ENCODE results near the gene SIRT3.

SIRT3 gene

DNA sequence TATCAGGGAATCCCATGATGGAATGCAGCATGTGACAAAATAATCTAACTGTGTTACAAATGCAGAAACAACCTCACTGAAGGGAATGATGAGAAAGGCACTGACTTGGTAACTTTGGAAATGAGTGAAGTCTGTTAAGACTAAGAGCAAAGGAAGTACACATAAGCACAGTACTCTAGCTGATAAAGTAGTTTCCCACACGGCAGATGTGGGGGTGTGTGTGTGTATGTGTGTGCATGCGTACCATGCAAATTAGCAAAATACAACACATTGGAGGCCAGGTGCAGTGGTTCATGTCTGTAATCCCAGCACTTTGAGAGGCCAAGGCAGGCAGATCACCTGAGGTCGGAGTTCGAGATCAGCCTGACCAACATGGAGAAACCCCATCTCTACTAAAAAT is 25.5 kb upstream of the SIRT3 start:
- peaks cover 0 to 5% of the 10 kb centered on the region in 2 donors for H3K27me3 Mint-ChIP-seq
- H3K4me3 Mint-ChIP-seq, result no peak overlapping the region
- no peak overlapping the region for H3K27ac Mint-ChIP-seq
- peaks cover 24 to 39% of the 10 kb centered on the region in 2 donors for H3K4me1 Mint-ChIP-seq
- no peaks in the 10 kb centered on the region for H3K36me3 Mint-ChIP-seq
- H3K9me3 Mint-ChIP-seq, result peaks cover 1 to 3% of the 10 kb centered on the region in 2 donors
- DNase-seq (no peak), ATAC-seq (replicated peaks) (no peak)

DNA sequence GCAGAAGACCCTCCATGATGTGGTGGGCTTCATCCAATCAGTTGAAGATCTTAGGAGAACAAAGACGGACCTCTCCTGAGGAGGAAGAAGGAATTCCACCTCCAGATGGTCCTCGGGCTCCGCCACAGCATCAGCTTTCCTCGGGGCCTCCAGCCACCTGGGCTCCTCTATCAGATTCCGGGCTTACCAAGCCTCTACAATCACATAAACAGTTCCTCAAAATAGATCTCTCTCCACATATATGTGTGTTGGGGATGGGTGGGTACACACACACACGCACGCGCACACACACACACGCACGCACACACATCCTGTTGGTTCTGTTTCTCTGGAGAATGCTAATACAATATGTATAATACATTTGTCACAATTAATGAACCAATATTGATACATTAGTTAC is 23.3 kb upstream of the SIRT3 start:
- ATAC-seq (replicated peaks) (no peak), DNase-seq (no peak)
- Mint-ChIP-seq H3K36me3 (peaks cover 0 to 3% of the 10 kb centered on the region in 2 donors), H3K27ac (no peak overlapping the region), H3K9me3 (peaks cover 3 to 4% of the 10 kb centered on the region in 2 donors), H3K4me3 (no peak overlapping the region), H3K27me3 (peaks cover 0 to 5% of the 10 kb centered on the region in 2 donors), H3K4me1 (peaks cover 27 to 50% of the 10 kb centered on the region in 2 donors)

DNA sequence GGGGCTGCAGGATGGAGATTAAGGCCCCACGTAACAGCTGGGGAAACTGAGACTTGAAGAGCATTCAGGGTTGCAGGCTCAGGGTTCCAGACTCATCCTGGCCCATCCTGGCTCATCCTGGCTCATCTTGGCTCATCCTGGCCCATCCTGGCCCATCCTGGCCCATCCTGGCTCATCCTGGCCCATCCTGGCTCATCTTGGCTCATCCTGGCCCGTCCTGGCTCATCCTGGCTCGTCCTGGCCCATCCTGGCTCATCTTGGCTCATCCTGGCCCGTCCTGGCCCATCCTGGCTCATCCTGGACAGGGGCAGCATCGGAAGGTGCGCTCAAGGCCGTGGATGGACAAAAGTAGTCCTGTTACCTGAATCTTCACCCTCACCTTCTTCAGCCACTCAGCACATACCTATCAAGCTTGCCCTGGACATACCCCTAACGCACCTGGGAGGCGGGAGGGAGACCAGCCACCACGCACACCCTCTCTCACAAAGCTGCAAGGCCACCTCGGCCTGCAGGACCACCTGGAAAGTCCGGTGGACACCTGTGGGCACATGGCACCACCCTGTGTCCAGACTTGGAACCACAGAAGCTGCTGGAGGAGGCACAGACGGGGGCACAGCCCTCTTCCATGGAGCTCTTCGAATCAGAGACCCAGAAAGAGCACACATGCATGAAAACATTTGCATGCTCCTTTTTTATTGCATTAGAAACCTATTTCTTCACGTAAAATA is 21.8 kb upstream of the SIRT3 start:
- Mint-ChIP-seq H3K9me3 (peaks cover 3 to 4% of the 10 kb centered on the region in 2 donors), H3K27ac (peak overlapping the region; percentile 79), H3K36me3 (peaks cover 10 to 11% of the 10 kb centered on the region in 2 donors), H3K4me3 (peak overlapping the region; percentile 27 to 64), H3K27me3 (peaks cover 0 to 5% of the 10 kb centered on the region in 2 donors), H3K4me1 (peaks cover 27 to 48% of the 10 kb centered on the region in 2 donors)
- peak in 1 of 2 donors; percentile 30 for ATAC-seq (replicated peaks)
- DNase-seq, result no peak

DNA sequence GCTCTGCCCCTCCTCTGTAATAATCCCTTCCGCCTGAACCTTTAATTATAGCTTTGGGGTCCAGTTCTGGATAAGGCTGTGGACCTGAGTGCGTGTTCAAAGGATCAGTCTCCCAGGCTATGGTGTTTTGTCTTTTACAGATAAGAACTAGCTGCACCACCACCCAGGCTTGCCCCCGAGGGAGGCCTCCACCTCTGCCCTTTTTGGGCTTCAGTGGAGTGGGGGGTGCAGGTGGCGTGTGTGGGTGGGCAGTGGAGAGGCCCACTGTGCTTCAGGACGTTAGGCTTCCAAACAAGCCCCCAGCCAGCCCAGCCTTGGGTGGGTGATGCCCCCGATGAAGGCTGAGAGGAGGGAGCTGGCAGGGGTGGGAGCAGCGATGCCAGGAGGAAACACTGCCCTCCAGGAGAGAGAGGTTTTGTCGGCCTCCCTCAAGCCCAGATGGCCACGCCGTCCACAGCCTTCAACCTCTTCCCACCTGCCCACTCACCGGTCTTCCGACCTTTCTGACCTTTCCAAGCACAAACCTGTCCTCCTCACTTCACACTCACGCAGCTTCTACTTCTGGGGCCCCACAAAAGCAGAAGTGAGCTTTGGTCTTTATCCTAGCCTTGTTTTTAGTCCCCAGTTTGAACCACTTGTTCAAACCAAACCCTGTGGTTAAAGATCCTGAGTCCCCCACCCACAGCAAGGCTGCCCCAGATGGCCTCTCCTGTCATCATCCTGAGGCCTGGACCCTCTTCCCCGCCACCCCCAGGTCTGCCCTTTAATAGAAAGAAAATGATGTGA is 21.0 kb upstream of the SIRT3 start:
- Mint-ChIP-seq H3K9me3 (peaks cover 1 to 3% of the 10 kb centered on the region in 2 donors), H3K36me3 (peaks cover 16 to 19% of the 10 kb centered on the region in 2 donors), H3K27ac (peak overlapping the region; percentile 15), H3K27me3 (peaks cover 0 to 5% of the 10 kb centered on the region in 2 donors), H3K4me1 (peaks cover 26 to 40% of the 10 kb centered on the region in 2 donors), H3K4me3 (peak overlapping the region; percentile 5 to 11)
- ATAC-seq (replicated peaks) (peak; percentile 90), DNase-seq (peak; percentile 51)

DNA sequence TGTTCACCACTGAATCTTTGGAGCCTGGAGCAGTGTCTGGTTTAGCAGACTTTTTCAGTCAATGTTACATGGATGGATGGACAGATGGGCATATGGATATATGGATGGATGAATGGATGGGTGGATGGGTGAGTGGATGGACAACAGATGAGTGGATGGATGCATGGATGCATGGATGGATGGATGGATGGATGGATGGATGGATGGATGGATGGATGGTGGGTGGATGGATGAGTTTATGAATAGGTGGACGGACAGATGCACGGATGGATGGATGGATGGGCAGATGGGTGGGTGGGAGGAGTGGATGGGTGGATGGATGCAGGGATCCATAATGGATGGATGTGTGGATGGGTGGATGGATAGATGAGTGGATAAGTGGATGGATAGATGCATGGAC is 19.7 kb upstream of the SIRT3 start:
- ATAC-seq (replicated peaks) (no peak), DNase-seq (no peak)
- Mint-ChIP-seq H3K36me3 (peaks cover 21 to 30% of the 10 kb centered on the region in 2 donors), H3K27ac (peak overlapping the region; percentile 28), H3K9me3 (peaks cover 0 to 3% of the 10 kb centered on the region in 2 donors), H3K4me1 (peaks cover 21 to 36% of the 10 kb centered on the region in 2 donors), H3K4me3 (peak overlapping the region in 1 of 2 donors; percentile 30), H3K27me3 (peaks cover 0 to 5% of the 10 kb centered on the region in 2 donors)

DNA sequence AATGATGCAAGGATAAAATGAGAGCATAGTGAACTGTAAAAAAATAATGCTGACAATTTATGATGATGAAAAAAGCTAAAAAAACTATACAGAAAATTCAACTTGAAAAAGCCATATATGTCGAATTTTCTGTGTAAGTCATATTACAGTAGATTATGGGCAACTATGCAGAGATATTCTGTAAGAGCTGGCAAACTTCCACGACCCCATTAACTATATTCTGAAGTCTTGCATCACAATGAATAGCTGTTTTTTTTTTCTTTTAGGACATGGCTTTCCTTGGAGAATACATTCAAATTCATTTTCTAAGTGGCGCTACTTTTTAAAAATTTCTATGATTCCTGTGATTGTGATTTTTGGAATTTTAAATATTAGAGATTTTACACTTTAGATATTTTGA is 19.0 kb upstream of the SIRT3 start:
- DNase-seq (no peak), ATAC-seq (replicated peaks) (no peak)
- Mint-ChIP-seq H3K36me3 (peaks cover 21 to 35% of the 10 kb centered on the region in 2 donors), H3K4me3 (no peak overlapping the region), H3K4me1 (peaks cover 22 to 36% of the 10 kb centered on the region in 2 donors), H3K27ac (no peak overlapping the region), H3K27me3 (peaks cover 0 to 5% of the 10 kb centered on the region in 2 donors), H3K9me3 (peaks cover 0 to 3% of the 10 kb centered on the region in 2 donors)

DNA sequence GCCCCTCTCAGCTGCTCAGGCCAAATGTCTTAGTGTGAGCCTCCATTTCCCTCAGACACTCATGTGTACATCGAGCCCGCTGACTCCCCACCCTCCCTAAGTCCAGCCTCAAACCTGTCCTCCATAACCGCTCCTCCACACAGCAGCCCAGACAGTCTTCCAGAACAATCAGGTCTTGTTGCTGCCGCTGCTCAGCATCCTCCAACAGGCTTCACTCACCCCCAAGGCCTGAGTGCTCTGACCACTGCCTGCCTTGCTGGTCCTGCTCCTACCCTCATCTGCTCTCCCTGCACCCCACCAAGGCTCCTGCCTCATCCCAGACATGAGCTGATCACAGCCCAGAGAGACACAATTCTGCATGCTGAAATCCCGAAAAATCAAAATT is 17.7 kb upstream of the SIRT3 start:
- no peaks in the 10 kb centered on the region for H3K27me3 Mint-ChIP-seq
- peak overlapping the region in 1 of 2 donors; percentile 15 for H3K4me3 Mint-ChIP-seq
- H3K27ac Mint-ChIP-seq, result no peak overlapping the region
- peaks cover 26 to 41% of the 10 kb centered on the region in 2 donors for H3K36me3 Mint-ChIP-seq
- peaks cover 22 to 36% of the 10 kb centered on the region in 2 donors for H3K4me1 Mint-ChIP-seq
- ATAC-seq (replicated peaks) (no peak), DNase-seq (no peak)
- peaks cover 0 to 3% of the 10 kb centered on the region in 2 donors for H3K9me3 Mint-ChIP-seq

DNA sequence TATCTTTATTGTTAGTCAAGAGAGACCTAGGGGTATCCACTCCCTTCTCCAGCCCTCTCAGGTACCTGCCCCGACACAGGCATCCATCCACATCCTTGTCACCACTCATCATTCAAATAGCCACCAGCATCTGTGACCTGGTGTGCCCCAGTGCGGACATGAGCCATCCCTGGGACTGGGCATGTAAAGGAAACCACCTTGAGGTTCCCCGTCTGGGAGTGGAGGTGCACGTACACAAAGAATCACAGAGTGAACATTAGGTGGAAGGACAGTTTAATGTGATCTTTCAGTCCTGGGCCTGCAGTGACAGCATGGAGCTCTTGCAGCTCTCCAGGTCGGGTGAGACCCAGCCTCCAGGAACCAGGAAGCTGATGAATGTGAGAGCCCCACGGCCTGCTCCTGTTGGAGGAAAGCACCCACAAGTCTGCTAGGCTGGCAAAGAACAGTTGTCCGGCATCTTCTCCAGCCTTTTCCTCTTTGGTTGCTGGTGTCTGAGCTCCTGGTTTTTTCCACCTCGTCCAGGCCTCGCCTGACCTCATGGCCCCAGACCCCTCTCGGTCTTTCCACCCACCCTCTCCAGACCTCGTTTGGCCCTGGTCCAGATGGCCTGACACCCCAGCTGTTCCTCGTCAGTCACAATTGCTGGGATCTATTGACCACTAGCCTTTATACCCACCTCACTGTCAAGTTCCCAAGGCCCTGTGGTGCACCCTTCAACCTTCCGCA is 17.2 kb upstream of the SIRT3 start:
- H3K9me3 Mint-ChIP-seq, result peaks cover 0 to 3% of the 10 kb centered on the region in 2 donors
- no peak for DNase-seq
- no peaks in the 10 kb centered on the region for H3K27me3 Mint-ChIP-seq
- H3K4me3 Mint-ChIP-seq, result no peak overlapping the region
- H3K27ac Mint-ChIP-seq, result no peak overlapping the region
- peaks cover 21 to 34% of the 10 kb centered on the region in 2 donors for H3K4me1 Mint-ChIP-seq
- H3K36me3 Mint-ChIP-seq, result peaks cover 26 to 45% of the 10 kb centered on the region in 2 donors
- ATAC-seq (replicated peaks), result no peak

DNA sequence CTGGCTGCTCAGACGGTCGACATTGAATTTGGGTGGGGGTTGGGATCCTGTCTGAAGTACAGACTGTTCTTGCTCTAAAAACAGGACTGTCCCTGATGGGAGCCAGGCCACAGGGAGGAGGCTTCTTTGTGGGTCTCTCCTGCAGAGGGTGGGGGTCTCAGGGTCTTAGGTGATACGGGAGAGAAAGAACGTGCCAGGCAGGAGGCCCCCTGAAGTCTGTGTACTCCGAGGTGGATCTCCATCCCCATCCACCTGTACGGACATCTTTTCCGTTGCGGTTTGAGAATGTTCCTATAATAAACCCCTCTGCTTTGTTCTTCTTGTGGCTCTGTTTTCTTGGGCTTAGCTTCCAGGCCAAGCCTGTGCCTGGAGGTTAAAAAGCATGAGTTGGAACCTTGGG is 16.5 kb upstream of the SIRT3 start:
- Mint-ChIP-seq H3K9me3 (peaks cover 0 to 3% of the 10 kb centered on the region in 2 donors), H3K4me3 (no peak overlapping the region), H3K27me3 (no peaks in the 10 kb centered on the region), H3K4me1 (peaks cover 16 to 27% of the 10 kb centered on the region in 2 donors), H3K36me3 (peaks cover 26 to 49% of the 10 kb centered on the region in 2 donors), H3K27ac (no peak overlapping the region)
- DNase-seq, result no peak
- no peak for ATAC-seq (replicated peaks)

DNA sequence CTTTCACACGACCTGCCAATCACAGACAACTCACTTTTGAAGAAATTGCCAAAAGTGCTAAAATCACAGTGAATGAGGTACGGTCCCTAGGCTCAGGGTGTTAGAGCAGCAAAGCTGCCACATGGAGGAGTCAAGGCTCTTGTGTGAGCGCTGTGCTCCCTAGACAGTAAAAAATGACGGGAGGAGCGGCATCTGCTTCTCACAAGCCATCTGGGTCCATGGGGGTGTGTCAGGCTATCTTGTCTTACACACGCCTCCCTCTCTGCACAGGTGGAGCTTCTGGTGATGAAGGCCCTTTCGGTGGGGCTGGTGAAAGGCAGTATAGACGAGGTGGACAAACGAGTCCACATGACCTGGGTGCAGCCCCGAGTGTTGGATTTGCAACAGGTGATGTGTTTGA is 15.4 kb upstream of the SIRT3 start:
- DNase-seq, result no peak
- no peak for ATAC-seq (replicated peaks)
- peaks cover 0 to 3% of the 10 kb centered on the region in 2 donors for H3K9me3 Mint-ChIP-seq
- H3K36me3 Mint-ChIP-seq, result peaks cover 28 to 58% of the 10 kb centered on the region in 2 donors
- no peak overlapping the region for H3K27ac Mint-ChIP-seq
- peaks cover 7 to 16% of the 10 kb centered on the region in 2 donors for H3K4me1 Mint-ChIP-seq
- no peak overlapping the region for H3K4me3 Mint-ChIP-seq
- no peaks in the 10 kb centered on the region for H3K27me3 Mint-ChIP-seq

DNA sequence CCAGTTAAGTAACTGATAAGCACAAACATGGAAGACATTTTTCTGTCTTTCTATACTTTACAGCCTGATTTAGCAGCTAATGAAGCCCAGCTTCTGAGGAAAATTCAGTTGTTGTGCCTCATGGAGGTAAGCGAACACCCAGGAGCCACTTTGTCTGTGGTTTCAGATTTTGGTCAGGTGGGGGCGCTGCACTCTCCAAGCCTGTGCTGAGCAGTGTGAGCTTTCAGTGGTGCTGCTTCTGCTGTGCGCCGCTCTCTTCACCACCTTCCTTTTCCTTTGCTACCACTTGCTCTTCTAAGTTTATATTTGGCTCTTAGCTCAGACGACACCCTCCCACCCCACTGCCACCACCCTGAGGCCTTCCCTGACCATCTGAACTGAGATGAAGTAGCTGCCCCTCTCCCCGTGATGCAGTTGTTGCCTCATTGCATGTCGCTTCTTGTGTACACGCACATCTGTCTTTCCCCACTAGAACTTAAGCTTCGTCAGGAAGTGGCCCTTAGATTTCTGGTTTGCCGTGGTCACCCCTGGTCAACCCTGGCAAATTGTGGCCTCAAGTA is 14.7 kb upstream of the SIRT3 start:
- Mint-ChIP-seq H3K4me3 (no peak overlapping the region), H3K36me3 (peaks cover 27 to 66% of the 10 kb centered on the region in 2 donors), H3K4me1 (peaks cover 7 to 9% of the 10 kb centered on the region in 2 donors), H3K27me3 (no peaks in the 10 kb centered on the region), H3K9me3 (peaks cover 0 to 2% of the 10 kb centered on the region in 2 donors), H3K27ac (no peak overlapping the region)
- ATAC-seq (replicated peaks), result peak; percentile 92 to 96
- DNase-seq, result peak; percentile 42

DNA sequence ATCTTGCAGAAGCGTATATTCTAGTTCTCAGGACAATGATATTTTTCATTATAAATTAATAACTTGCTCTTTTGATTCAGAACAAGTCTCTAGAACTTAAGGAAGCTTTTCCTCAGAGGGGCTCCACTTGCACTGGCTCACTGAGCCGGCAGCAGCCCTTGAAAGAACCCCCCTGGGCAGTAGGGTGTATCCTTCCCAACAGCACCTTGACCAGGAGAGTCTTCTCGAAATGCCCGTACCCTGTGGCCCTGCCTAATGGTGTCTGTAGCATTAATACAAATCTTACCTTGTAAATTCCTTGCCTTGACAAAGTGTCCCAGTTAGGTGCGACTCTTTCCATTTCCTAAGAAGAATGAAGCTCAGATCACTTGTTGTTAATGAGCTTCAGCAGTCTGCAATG is 14.1 kb upstream of the SIRT3 start:
- no peak overlapping the region for H3K4me3 Mint-ChIP-seq
- no peaks in the 10 kb centered on the region for H3K27me3 Mint-ChIP-seq
- H3K9me3 Mint-ChIP-seq, result no peaks in the 10 kb centered on the region
- peaks cover 28 to 70% of the 10 kb centered on the region in 2 donors for H3K36me3 Mint-ChIP-seq
- peaks cover 5% of the 10 kb centered on the region in 2 donors for H3K4me1 Mint-ChIP-seq
- no peak for DNase-seq
- ATAC-seq (replicated peaks), result no peak
- no peak overlapping the region for H3K27ac Mint-ChIP-seq

DNA sequence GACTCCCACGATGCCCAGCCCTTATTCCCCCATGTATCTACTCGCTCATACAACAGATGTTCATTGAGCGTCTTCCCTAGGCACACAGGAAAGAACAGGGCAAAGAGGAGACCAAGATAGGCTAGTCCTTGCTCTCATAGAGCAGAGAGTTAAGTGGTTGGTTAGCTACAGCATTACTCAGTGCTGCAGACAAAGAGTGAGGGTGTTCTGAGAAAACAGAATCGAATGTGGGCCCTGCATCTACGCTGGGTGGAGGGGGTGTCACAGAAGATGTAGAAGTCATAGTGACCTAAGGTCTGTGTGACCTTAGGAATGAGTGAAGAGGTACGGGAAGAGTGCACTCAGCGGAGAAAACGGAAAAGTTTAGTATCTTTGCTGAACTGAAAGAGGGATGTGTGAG is 12.9 kb upstream of the SIRT3 start:
- Mint-ChIP-seq H3K36me3 (peaks cover 33 to 73% of the 10 kb centered on the region in 2 donors), H3K27me3 (no peaks in the 10 kb centered on the region), H3K9me3 (no peaks in the 10 kb centered on the region), H3K4me3 (no peak overlapping the region), H3K4me1 (peaks cover 5% of the 10 kb centered on the region in 2 donors), H3K27ac (no peak overlapping the region)
- no peak for DNase-seq
- ATAC-seq (replicated peaks), result no peak

DNA sequence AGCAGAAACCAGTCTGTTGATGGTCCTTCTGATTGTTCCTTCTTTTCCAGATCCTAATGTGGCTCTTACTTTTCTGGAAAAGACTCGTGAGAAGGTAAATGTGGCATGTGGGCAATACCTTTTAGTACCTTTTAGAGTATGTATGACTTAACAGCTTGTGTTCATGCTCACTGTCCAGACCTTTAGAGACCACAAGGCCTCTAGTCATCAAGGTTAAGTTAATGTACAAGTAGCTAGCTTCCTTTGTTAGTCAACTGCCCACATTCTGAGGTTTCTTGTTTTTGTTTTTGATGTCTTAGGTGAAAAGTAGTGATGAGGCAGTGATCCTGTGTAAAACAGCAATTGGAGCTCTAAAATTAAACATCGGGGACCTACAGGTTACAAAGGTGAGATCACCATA is 8.2 kb upstream of the SIRT3 start:
- H3K27me3 Mint-ChIP-seq, result no peaks in the 10 kb centered on the region
- peaks cover 37 to 63% of the 10 kb centered on the region in 2 donors for H3K36me3 Mint-ChIP-seq
- no peak for ATAC-seq (replicated peaks)
- H3K27ac Mint-ChIP-seq, result no peak overlapping the region
- peaks cover 9 to 19% of the 10 kb centered on the region in 2 donors for H3K4me1 Mint-ChIP-seq
- H3K9me3 Mint-ChIP-seq, result no peaks in the 10 kb centered on the region
- no peak for DNase-seq
- no peak overlapping the region for H3K4me3 Mint-ChIP-seq

All from stimulated activated naive B cell treated with anti-CD40 and anti-IgM and Interleukin-4, amounts not matched to agents 10 μg/mL and 1 μg/mL and 100 μg/mL, for 72 hours (primary cell).